ENCODE measurements around the gene PIBF1. TPM values are rescaled to one million over a fixed set of nuclear protein-coding genes. Genes with fewer than 3 reads are reported as not detected.

Gene PIBF1
- total RNA-seq, 1 donor from 2014 or later, result 32.7 TPM

- Mint-ChIP-seq H3K4me3 (no peak overlapping the region), H3K36me3 (ENCODE audit: low read depth) (peaks cover 53% of the 10 kb centered on the region), H3K4me1 (no peaks in the 10 kb centered on the region), H3K27ac (no peak overlapping the region), H3K27me3 (no peaks in the 10 kb centered on the region), H3K9me3 (no peaks in the 10 kb centered on the region)
- DNase-seq, result no peak
- TF ChIP-seq, protein P1, sequence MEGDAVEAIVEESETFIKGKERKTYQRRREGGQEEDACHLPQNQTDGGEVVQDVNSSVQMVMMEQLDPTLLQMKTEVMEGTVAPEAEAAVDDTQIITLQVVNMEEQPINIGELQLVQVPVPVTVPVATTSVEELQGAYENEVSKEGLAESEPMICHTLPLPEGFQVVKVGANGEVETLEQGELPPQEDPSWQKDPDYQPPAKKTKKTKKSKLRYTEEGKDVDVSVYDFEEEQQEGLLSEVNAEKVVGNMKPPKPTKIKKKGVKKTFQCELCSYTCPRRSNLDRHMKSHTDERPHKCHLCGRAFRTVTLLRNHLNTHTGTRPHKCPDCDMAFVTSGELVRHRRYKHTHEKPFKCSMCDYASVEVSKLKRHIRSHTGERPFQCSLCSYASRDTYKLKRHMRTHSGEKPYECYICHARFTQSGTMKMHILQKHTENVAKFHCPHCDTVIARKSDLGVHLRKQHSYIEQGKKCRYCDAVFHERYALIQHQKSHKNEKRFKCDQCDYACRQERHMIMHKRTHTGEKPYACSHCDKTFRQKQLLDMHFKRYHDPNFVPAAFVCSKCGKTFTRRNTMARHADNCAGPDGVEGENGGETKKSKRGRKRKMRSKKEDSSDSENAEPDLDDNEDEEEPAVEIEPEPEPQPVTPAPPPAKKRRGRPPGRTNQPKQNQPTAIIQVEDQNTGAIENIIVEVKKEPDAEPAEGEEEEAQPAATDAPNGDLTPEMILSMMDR (IDR thresholded peaks at IDR 0.05), result no peak
- ChIA-PET POLR2A (no interaction called here), CTCF (no interaction called here)
- no peak for ATAC-seq (ENCODE audit: low read depth)
- intact Hi-C loops (cut with micrococcal nuclease), result no loop called here
Measured at GRCh38 chr13:72853000-72853399, 71.1 kb downstream of the PIBF1 start.

GRCh38 chr13:72864142-72865011 lies 82.4 kb downstream of the PIBF1 start:
- POLR2A ChIA-PET, result no interaction called here
- no peak for ATAC-seq (ENCODE audit: low read depth)
- TF ChIP-seq, protein P1 (IDR thresholded peaks at IDR 0.05), result no peak
- CTCF ChIA-PET, result no interaction called here
- H3K36me3 Mint-ChIP-seq (ENCODE audit: low read depth), result peaks cover 40% of the 10 kb centered on the region
- H3K4me3 Mint-ChIP-seq, result no peak overlapping the region
- H3K27me3 Mint-ChIP-seq, result no peaks in the 10 kb centered on the region
- no peak for DNase-seq
- H3K4me1 Mint-ChIP-seq, result peaks cover 4% of the 10 kb centered on the region
- H3K9me3 Mint-ChIP-seq, result no peaks in the 10 kb centered on the region
- H3K27ac Mint-ChIP-seq, result no peak overlapping the region
- intact Hi-C loops (cut with micrococcal nuclease), result no loop called here

- peaks cover 4% of the 10 kb centered on the region for H3K4me1 Mint-ChIP-seq
- H3K9me3 Mint-ChIP-seq, result no peaks in the 10 kb centered on the region
- ATAC-seq (ENCODE audit: low read depth) (no peak), DNase-seq (no peak)
- TF ChIP-seq, protein P1 (IDR thresholded peaks at IDR 0.05), result no peak
- no peak overlapping the region for H3K4me3 Mint-ChIP-seq
- intact Hi-C loops (cut with micrococcal nuclease), result no loop called here
- no peaks in the 10 kb centered on the region for H3K27me3 Mint-ChIP-seq
- no peak overlapping the region for H3K27ac Mint-ChIP-seq
- ChIA-PET CTCF (no interaction called here), POLR2A (interaction anchor here (0.7 kb wide), 1 partner anchor 1158 kb away, joined by 3 read pairs; no protein-coding TSS in a partner anchor)
- H3K36me3 Mint-ChIP-seq (ENCODE audit: low read depth), result peaks cover 49% of the 10 kb centered on the region
Measured at GRCh38 chr13:72868229-72868628, 86.3 kb downstream of the PIBF1 start.

DNA sequence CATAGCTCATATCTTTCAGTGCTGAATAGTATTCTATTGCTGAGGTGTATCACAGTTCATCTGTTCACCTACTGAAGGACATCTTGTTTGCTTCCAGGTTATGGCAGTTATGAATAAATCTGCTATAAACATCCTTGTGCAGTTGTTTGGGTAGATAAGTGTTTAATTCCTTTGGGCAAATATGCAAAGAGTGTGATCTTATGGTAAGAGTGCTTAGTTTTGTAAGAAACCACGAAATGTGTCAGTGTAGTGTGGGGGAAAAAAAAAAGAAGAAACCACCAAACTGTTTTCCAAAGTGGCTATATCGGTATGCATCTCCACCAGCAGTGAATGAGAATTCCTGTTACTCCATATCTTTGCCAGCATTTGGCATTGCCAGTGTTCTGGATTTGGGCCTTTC lies 93.3 kb downstream of the PIBF1 start:
- peaks cover 68% of the 10 kb centered on the region for H3K36me3 Mint-ChIP-seq (ENCODE audit: low read depth)
- H3K27me3 Mint-ChIP-seq, result no peaks in the 10 kb centered on the region
- ATAC-seq (ENCODE audit: low read depth) (no peak), DNase-seq (no peak)
- ChIA-PET POLR2A (no interaction called here), CTCF (no interaction called here)
- intact Hi-C loops (cut with micrococcal nuclease), result no loop called here
- no peaks in the 10 kb centered on the region for H3K4me1 Mint-ChIP-seq
- no peak overlapping the region for H3K27ac Mint-ChIP-seq
- TF ChIP-seq, protein P1 (IDR thresholded peaks at IDR 0.05), result no peak
- peaks cover 2% of the 10 kb centered on the region for H3K9me3 Mint-ChIP-seq
- no peak overlapping the region for H3K4me3 Mint-ChIP-seq

DNA sequence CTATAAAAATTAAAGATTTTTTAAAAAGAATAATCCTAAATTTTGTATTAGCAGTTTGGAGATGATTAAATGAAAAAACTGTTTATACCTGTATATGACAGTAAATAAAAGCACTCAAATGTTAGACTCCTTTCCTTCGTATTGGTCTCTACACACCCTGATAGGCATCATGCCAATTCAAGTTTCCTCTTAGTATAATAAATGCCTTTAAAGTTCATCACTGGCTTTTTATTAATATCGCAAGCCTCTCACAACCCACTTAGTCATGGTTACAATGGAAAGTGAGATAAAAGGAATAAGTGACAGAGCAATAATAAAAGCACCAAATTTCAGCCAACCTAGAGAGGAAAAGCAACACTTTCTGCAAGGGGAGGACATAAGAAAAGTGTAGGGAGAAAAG lies 102.2 kb downstream of the PIBF1 start:
- H3K27ac Mint-ChIP-seq, result no peak overlapping the region
- H3K9me3 Mint-ChIP-seq, result peaks cover 5% of the 10 kb centered on the region
- no peak overlapping the region for H3K4me3 Mint-ChIP-seq
- ChIA-PET POLR2A (no interaction called here), CTCF (no interaction called here)
- ATAC-seq (ENCODE audit: low read depth) (no peak), DNase-seq (no peak)
- H3K27me3 Mint-ChIP-seq, result no peaks in the 10 kb centered on the region
- no peaks in the 10 kb centered on the region for H3K4me1 Mint-ChIP-seq
- intact Hi-C loops (cut with micrococcal nuclease), result no loop called here
- H3K36me3 Mint-ChIP-seq (ENCODE audit: low read depth), result peaks cover 43% of the 10 kb centered on the region
- TF ChIP-seq, protein P1 (IDR thresholded peaks at IDR 0.05), result no peak

All from activated B cell treated with CpG ODN at 0.5 μM for 24 hours (primary cell).